Ovary (tissue), 9 donors: ENCODE data around the gene SORBS1. TPM values are rescaled to one million over a fixed set of nuclear protein-coding genes. Genes with fewer than 3 reads are reported as not detected.
A peak's percentile ranks its signal among the peaks of the same experiment; 100 is the strongest.

Experiments
- DNase-seq, 5 donors: peaks; one replicate each; pipeline ENCODE4 v3.0.0-alpha.2; 2019 to 2020
- H3K27ac ChIP-seq, 2 donors: fragments of 200-600 bp; one replicate each; pipeline versions ENCODE4 v1.5.1 to v1.8.0; 2019 to 2022
- H3K27me3 ChIP-seq: fragments of 200-600 bp; one replicate; pipeline ENCODE4 v1.8.0; 2022
- H3K36me3 ChIP-seq: fragments of 200-600 bp; sonication (generic); one replicate; pipeline ENCODE4 v1.5.1; 2019
- H3K4me1 ChIP-seq: one replicate; pipeline ENCODE4 v1.8.1; 2013; ENCODE audit warnings: mild to moderate bottlenecking, moderate library complexity; ENCODE audit not compliant: insufficient read depth
- H3K4me3 ChIP-seq: fragments of 200-600 bp; sonication (generic); one replicate; pipeline ENCODE4 v1.5.1; 2017
- H3K9me3 ChIP-seq, 2 donors: fragments of 200-600 bp in 1 of 2; sonication (generic) in 1 of 2; one replicate each; pipeline versions ENCODE4 v1.5.1 to v1.8.1; 2013 to 2019; ENCODE audit warnings: mild to moderate bottlenecking in 1 of 2, moderate library complexity in 1 of 2
- EP300 ChIP-seq: sonication (generic); formaldehyde crosslinking; IDR thresholded peaks from one replicate; pipeline ENCODE4 v1.6.1; 2017; ENCODE audit warnings: antibody characterized with exemption
- POLR2A ChIP-seq: fragments of 450-650 bp; IDR thresholded peaks from one replicate; pipeline ENCODE4 v1.6.1; 2017; ENCODE audit warnings: antibody characterized with exemption, mild to moderate bottlenecking, moderate library complexity
- WGBS, 3 donors: extraction: QIAGEN DNeasy Blood & Tissue Kit in 1 of 3; methylation state at CpG; one replicate each; pipeline versions ENCODE4 v1.1.5 to v1.1.7; 2013 to 2017; 5-methylcytosine and 5-hydroxymethylcytosine counted together
- intact Hi-C, 4 donors: fragments of 100-400 bp; cut with DNase I; formaldehyde crosslinking; loops; one replicate each; pipeline versions ENCODE4 v1.11.0 to v1.15.1; 2022 to 2023
- polyA plus RNA-seq, 2 donors: library from polyadenylated mRNA; stranded (reverse); fragments of 200-250 nt in 1 of 2; fragments of 350-450 nt in 1 of 2; fragmentation: Illumina TruSeq in 1 of 2; extraction: RNeasy Lipid Tissue Mini Kit (QIAGEN cat#74804) in 1 of 2; gene quantifications; one replicate each; pipeline ENCODE4 v1.2.3, GENCODE V29; 2013 to 2014
- total RNA-seq, 7 donors: library from RNA; depleted of rRNA in 2 of 7; stranded (reverse); fragments of >200 nt in 2 of 7; fragmentation: NEBNext Ultra II Directional in 3 of 7; extraction: Animal tissue kit (Norgen Biotek cat#: 25700) in 3 of 7; gene quantifications; one replicate each; pipeline versions ENCODE4 v1.1.0 to v1.2.4, GENCODE V29; 2016 to 2023
- TF ChIP-seq, protein P1 (sequence below), 3 donors: fragments of 450-650 bp in 2 of 3; fragments of 200-600 bp in 1 of 3; IDR thresholded peaks; one replicate each; pipeline versions ENCODE4 v1.5.1 to v1.8.0; 2016 to 2022; ENCODE audit warnings: antibody characterized with exemption in 3 of 3, mild to moderate bottlenecking in 1 of 3
- donor health status: DM: no; HTN: no; CAD: no; lungs with moderate emphysema.
- donor health status: DM: no; HTN: no; CAD: no.
- donor health status: Bipolar disorder and iron deficiency.
- donor health status: DM: yes; HTN: yes; CAD: no.
- donor health status: DM: no; HTN: no; CAD: no.
- donor health status: DM: yes; HTN: yes; CAD: no.

SORBS1 gene
- total and polyA plus RNA-seq, 9 donors: 10.7 to 156 (median 20.0) TPM

DNA sequence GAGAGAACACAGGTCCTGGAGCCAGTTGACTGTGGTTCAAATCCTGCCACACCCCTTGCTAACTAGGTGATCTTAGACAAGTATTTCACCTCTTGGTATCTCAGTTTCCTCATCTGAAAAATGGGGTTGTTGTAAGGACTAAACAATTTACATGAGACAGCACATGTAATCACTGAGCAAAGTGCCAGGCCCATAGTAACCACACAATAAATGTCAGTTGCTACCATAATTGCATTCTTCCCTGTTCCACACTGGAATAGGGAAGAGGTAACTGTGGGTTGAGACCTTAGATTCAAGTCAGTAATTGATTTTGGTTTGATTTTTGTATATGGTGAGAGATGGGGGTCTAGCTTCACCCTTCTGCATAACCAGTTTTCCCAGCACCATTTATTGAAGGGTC, 179.0 kb downstream of the SORBS1 start:
- no peaks in the 10 kb centered on the region for H3K36me3 ChIP-seq
- intact Hi-C loops: no loop called here
- no peak for TF ChIP-seq EP300
- no peak for TF ChIP-seq POLR2A
- TF ChIP-seq, protein P1, sequence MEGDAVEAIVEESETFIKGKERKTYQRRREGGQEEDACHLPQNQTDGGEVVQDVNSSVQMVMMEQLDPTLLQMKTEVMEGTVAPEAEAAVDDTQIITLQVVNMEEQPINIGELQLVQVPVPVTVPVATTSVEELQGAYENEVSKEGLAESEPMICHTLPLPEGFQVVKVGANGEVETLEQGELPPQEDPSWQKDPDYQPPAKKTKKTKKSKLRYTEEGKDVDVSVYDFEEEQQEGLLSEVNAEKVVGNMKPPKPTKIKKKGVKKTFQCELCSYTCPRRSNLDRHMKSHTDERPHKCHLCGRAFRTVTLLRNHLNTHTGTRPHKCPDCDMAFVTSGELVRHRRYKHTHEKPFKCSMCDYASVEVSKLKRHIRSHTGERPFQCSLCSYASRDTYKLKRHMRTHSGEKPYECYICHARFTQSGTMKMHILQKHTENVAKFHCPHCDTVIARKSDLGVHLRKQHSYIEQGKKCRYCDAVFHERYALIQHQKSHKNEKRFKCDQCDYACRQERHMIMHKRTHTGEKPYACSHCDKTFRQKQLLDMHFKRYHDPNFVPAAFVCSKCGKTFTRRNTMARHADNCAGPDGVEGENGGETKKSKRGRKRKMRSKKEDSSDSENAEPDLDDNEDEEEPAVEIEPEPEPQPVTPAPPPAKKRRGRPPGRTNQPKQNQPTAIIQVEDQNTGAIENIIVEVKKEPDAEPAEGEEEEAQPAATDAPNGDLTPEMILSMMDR (IDR thresholded peaks at IDR 0.05): no peak
- H3K4me1 ChIP-seq: no peaks in the 10 kb centered on the region
- no peak for DNase-seq
- no peaks in the 10 kb centered on the region for H3K27me3 ChIP-seq
- no peak overlapping the region for H3K27ac ChIP-seq
- H3K9me3 ChIP-seq: no peaks in the 10 kb centered on the region
- H3K4me3 ChIP-seq: no peak overlapping the region

DNA sequence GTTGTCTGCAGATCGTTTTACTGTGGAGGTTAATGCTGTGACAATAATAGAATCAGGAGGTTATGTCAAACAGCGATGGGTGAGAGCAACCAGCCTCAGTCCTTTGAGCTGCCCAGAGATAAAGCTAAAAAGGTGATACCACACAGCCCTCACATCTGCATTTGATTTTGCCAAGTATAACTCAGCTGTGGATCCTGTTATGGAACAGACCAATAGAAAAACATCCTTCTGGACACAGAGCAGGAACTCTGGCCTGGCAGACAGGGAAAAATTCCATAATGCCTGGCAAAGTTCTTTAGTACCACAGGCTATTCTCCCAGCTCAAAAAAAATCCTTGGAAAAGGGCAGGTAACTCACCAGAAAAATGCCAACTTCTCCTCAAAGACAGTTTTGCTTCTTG, 183.2 kb downstream of the SORBS1 start:
- Histone ChIP-seq H3K4me1 (no peaks in the 10 kb centered on the region), H3K4me3 (no peak overlapping the region), H3K27ac (no peak overlapping the region), H3K36me3 (no peaks in the 10 kb centered on the region), H3K27me3 (no peaks in the 10 kb centered on the region), H3K9me3 (no peaks in the 10 kb centered on the region)
- TF ChIP-seq EP300: no peak
- TF ChIP-seq POLR2A: no peak
- TF ChIP-seq, protein P1 (IDR thresholded peaks at IDR 0.05): no peak
- no peak for DNase-seq
- 24 to 33% (median 24%) methylated on average over 2 of the region's 2 CpGs for WGBS, 3 donors
- intact Hi-C loops: loop anchor here in 3 of 4 donors (5.0 to 10.0 kb wide), 3 partner anchors 67 to 227 kb away; no protein-coding TSS in a partner anchor

DNA sequence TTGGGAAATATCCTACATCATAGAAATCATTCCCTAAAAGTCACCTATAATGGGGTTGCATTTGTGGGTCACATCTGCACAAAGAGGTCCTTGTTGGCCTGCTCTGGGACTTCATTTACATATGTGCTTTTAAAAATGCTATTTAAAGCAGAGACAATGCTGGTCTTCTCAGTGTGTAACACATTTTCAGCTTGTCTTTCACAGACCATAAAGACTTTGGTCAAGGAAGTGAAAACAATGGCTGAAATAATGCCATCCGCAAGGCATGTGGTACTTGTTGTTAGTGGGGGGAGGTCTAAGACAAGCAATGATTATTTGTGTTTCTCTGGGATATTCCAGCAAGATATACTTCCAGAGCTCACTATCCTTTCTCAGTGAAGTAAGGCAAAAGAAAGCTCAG, 185.8 kb downstream of the SORBS1 start:
- no peak for DNase-seq
- no peak overlapping the region for H3K27ac ChIP-seq
- TF ChIP-seq EP300 (no peak), POLR2A (no peak)
- TF ChIP-seq, protein P1 (IDR thresholded peaks at IDR 0.05): no peak
- 90 to 94% (median 93%) methylated on average over 1 of the region's 1 CpG for WGBS, 3 donors
- H3K36me3 ChIP-seq: no peaks in the 10 kb centered on the region
- H3K9me3 ChIP-seq: no peaks in the 10 kb centered on the region
- intact Hi-C loops: loop anchor here in 3 of 4 donors (5.0 to 10.0 kb wide), 3 partner anchors 69 to 229 kb away; no protein-coding TSS in a partner anchor
- no peaks in the 10 kb centered on the region for H3K4me1 ChIP-seq
- H3K4me3 ChIP-seq: no peak overlapping the region
- H3K27me3 ChIP-seq: no peaks in the 10 kb centered on the region

DNA sequence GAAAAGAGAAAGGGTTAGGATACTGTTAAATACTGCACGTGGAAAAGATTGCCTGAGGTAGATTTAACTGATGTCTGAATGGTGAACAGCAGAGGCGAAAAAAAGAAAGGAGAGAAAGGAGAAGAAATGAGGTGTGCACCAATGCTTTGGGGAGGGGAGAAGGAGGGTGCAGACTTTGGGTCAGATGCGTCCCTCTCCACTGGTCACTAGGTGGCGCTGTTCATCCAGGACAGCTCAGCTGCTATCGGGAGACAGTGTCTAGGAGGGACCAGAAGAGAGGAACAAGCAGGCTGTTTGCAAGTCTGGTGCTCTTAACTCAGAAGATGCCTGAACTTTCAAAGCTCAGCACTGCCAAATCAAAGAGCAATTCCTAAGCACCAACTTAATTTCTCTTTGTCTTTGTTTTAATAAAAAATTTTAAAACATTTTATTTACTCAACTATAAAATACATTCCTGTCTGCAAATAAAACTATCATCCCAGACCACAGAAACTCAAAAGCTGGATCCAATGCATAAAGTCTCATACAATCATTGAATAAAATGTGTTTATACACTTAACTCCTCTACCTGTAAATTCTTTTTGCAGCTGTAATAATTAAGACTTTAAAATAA, 186.5 kb downstream of the SORBS1 start:
- 19 to 29% (median 23%) methylated on average over 5 of the region's 5 CpGs for WGBS, 3 donors
- H3K4me1 ChIP-seq: no peaks in the 10 kb centered on the region
- TF ChIP-seq POLR2A (no peak), EP300 (no peak)
- TF ChIP-seq, protein P1 (IDR thresholded peaks at IDR 0.05): peak; percentile 52 to 65 (median 57)
- intact Hi-C loops: loop anchor here (5.0 to 10.0 kb wide), 3 partner anchors 70 to 230 kb away; no protein-coding TSS in a partner anchor
- H3K27me3 ChIP-seq: no peaks in the 10 kb centered on the region
- H3K36me3 ChIP-seq: no peaks in the 10 kb centered on the region
- no peak overlapping the region for H3K4me3 ChIP-seq
- DNase-seq: peak; percentile 54 to 77 (median 67)
- H3K27ac ChIP-seq: no peak overlapping the region
- no peaks in the 10 kb centered on the region for H3K9me3 ChIP-seq
